RKO (cell line): ENCODE results near the gene DPEP3.
A peak's percentile ranks its signal among the peaks of the same experiment; 100 is the strongest.
"Not testable (repeated sequence)": the region's sequence is repeated elsewhere in the genome, so short reads cannot be mapped to it uniquely, and the experiment has no call there.

Experiments
- DNase-seq: peaks from one replicate; pipeline ENCODE4 v3.0.0-alpha.2; 2016; ENCODE audit warnings: low spot score

The DPEP3 gene, protein sequence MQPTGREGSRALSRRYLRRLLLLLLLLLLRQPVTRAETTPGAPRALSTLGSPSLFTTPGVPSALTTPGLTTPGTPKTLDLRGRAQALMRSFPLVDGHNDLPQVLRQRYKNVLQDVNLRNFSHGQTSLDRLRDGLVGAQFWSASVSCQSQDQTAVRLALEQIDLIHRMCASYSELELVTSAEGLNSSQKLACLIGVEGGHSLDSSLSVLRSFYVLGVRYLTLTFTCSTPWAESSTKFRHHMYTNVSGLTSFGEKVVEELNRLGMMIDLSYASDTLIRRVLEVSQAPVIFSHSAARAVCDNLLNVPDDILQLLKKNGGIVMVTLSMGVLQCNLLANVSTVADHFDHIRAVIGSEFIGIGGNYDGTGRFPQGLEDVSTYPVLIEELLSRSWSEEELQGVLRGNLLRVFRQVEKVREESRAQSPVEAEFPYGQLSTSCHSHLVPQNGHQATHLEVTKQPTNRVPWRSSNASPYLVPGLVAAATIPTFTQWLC

GRCh38 chr16:67979955-67980678, at the start of gene DPEP3:
TSS of gene DPEP3 (minus strand) at chr16:67980499. CDS start at chr16:67980380, 119 bp downstream.
- no peak for DNase-seq

DNA sequence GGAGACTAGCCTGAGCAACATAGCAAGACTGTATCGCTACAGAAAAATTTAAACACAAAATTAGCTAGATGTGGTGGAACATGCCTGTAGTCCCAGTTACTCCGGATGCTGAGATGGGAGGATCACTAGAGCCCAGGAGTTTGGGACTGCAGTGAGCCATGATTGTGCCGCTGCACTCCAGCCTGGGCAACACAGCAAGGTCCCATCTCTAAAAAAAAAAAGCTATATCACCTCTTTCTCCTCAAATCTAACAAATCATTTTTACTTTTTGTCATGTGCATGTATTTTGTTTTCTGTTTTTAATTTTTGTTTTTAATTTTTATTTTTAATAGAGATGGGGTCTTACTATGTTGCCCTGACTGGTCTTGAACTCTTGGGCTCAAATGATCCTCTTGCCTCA, 48.7 kb upstream of the DPEP3 start:
- DNase-seq = no peak

DNA sequence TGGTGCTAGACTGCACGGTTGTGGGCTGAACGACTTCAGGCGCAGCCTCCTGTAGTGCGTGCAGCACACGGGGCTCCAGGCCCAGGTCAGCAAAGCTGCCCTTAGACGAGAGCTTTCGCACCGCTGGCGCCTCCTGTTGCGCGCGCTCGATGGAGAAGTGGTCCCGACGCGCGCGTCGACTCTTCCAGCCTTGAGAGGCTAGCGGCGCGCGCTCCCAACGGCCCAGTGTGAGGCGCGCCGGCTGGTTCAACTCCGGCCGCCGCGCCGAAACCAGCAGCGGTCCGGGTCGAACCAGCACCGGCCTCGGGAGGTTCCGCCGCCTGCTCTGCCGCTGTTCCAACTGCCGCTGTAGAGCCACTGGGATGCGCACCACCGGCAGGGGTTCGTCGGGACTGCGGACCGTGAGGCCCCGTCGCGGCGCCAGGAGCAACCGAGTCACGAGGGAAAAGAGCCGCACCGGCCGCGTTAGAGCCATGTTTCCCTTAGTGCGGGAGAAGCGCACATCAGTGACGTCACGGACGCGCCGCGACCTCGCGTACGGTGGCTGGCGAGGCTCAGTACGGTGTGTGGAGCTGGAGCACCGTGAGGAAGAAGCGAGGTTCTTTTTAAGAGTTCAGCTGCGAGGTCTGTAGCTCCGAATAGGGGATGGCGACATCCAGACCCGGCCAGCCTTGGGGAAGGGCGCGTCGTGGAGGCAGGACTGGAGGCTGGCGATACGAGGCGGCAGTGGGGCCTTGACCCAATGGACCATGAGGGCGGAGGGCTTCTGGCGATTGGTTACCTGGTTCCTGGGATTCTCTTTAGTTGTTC, 42.6 kb upstream of the DPEP3 start, which contains the start of the genes DDX28 and DUS2:
Gene DDX28 (minus strand): TSS at position 505 of the 810 bp plus-strand sequence. CDS start 30 bp downstream, at position 475.
Gene DUS2 (plus strand): TSS at position 557 of the 810 bp plus-strand sequence. CDS start 14,740 bp downstream, outside the sequence.
- DNase-seq = peak; percentile 90

DNA sequence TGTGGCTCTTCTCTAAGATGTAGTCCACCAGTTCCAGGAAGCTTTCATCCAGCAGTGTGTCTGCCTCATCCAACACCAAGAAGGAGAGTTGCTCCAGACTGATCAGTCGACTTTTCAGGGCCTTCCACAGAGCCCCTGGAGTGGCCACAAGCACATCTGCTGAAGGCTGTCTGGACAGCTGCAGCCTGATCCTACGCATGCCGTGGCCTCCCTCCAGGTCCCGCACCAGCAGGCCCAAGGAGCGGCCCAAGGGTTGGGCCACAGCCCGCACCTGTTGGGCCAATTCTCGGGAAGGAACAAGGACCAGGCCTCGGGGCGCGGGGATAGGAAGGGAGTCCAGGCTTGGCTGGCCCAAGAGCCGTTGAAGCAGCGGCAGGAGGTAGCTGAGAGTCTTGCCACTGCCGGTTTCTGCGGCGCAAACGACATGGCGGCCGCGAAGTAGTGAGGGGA, 42.0 kb upstream of the DPEP3 start:
- peak; percentile 10 for DNase-seq

GRCh38 chr16:68021490-68021889, 41.2 kb upstream of the DPEP3 start:
- no peak for DNase-seq

DNA sequence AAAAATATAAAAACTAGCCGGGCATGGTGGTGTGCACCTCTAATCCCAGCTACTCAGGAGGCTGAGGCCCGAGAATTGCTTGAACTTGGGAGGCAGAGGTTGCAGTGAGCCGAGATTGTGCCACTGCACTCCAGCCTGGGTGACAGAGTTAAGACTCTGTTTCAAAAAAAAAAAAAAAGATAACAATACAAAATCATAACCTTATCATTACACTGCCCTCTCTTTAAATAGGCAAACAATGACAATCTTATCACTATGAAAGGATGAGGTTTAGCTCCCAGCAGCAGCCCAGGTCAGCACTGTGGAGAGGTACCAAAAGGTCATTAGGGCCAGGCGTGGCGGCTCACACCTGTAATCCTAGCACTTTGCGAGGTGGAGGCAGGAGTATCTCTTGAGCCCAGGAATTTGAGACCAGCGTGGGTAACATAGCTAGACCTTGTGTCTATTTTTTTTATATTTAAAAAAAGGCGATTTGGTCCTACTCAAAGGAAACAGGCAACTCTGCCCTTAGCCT, 38.9 kb upstream of the DPEP3 start:
- no peak for DNase-seq

DNA sequence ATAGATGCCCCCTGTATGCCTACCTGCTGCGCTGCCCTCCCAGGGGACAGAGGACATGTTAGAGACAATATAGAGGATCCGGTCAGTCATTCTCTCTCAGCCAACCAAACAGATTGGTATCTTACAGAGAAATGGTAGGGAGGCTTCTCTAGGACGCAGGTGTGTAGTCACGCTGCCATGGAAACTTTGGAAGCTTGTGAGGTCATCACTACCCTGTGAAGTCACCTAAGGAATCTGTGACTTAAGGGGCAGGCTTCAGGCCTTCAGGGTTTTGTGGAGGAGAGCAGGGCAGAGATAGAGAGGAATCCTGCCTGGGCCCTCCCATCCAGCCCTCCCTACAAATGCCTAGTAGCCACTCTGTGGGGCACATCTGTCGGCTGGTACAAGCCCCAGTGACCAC, 35.4 kb upstream of the DPEP3 start, which contains the start of gene DPEP2NB:
Gene DPEP2NB (minus strand): TSS at position 231 of the 400 bp plus-strand sequence. CDS start 141 bp downstream, at position 90.
- no peak for DNase-seq

- DNase-seq = no peak
These were observed 33.1 kb upstream of the DPEP3 start for GRCh38 chr16:68013440-68013839.

GRCh38 chr16:68009872-68010271, 29.6 kb upstream of the DPEP3 start:
- not testable (repeated sequence) for DNase-seq

DNA sequence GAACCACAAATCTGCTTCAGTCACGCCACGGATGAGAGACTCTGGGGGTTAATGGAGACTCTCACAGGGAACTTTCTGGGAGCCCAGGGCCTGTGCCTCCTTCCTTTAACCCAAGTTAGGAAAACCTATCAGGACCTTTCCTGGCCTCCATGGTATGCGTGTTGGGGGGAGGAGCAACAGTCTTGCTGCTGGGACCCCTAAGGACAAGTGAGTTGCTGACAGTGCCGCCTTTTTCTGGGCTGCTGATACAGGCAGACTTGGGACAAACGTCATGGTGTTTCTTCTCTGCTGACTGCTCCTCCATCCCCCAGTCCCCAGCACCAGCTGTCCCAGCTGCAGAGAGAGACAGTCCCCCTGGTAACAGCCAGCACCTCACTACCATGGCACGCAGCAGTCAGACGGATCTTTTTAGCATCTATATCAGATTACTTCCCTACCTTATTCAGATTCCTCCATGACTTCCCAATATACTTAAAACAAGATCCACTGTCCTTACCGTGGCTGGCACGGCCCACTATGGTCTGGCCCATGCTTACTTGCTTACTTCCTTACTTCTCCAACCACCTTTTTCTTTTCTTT, 28.9 kb upstream of the DPEP3 start:
- DNase-seq = no peak

DNA sequence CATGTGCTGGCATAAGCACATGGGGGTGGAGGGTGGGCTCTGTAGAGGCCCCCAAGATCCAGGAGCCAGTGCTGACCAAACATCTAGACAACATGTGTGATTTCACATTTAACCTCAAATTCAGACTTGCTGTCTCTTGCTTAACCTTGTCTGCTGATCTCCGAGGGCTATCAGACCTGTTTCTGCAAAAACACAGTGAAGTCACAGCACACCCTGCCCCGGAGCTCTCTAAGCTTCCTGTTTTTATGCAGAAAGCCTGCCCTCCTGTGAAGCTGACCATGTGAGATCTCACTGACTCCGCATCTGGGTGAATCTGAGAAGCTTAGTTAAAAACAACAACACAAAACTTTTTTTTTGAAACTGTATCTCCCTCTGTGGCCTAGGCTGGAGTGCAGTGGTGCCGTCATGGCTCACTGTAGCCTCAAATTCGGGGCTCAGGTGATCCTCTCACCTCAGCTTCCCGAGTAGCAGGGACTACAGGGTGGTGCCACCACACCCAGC, 25.5 kb upstream of the DPEP3 start:
- no peak for DNase-seq

DNA sequence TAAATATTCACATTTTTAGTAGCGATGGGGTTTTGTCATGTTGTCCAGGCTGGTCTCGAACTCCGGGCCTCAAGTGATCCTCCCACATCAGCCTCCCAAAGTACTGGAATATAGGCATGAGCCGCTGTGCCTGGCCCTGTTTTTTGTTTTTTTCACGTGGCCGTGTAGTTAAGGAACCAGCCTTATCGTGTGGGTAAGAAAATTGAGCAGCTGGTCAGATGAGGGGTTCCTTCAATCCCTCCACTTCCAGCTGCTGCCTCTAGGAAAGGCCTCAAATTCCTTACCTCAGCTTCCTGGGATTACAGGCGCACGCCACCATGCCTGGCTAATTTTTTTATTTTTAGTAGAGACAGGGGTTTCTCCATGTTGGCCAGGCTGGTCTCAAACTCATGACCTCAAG, 24.9 kb upstream of the DPEP3 start:
- no peak for DNase-seq

- DNase-seq = no peak
These were observed 22.7 kb upstream of the DPEP3 start for GRCh38 chr16:68003031-68003430.

GRCh38 chr16:68000450-68000849, 20.2 kb upstream of the DPEP3 start:
- DNase-seq = no peak

DNA sequence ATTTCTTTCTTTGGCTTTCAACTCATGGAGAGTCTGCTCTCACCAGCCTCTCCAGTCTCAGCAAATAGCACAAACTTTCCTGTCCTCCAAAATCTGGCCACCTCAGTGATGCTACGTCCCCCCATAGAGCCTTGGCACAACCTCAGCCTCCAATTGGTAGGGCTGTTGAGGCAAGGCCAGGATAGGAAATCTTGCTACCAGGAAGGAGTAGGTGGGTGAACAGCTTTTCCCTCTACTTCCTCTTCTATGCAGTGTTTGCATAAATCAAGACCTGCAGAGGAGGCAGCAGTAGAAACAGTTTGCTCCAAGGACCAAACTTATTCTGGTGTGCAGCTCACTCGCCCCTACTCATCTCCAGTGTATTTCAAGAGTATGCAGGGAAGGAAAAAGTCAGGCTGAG, 19.7 kb upstream of the DPEP3 start:
- no peak for DNase-seq

- DNase-seq = not testable (repeated sequence)
These were observed 18.7 kb upstream of the DPEP3 start, which contains the start of gene DPEP2 for GRCh38 chr16:67998779-67999688. TSS of gene DPEP2 (minus strand) at chr16:67999484. CDS start at chr16:67993212, 6,272 bp downstream.

DNA sequence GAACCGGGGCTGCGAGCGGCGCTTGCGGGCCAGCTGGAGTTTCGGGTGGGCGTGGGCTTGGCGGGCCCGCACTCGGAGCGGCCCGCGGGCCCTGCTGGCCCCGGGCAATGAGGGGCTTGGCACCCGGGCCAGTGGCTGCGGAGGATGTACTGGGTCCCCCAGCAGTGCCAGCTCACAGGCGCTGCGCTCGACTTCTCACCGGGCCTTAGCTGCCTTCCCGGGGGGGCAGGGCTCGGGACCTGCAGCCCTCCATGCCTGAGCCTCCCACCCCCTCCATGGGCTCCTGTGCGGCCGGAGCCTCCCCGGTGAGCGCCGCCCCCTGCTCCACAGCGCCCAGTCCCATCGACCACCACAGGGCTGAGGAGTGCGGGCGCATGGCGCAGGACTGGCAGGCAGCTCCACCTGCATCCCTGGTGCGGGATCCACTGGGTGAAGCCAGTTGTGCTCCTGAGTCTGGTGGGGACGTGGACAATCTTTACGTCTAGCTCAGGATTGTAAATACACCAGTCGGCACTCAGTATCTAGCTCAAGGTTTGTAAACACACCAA, 18.0 kb upstream of the DPEP3 start:
- not testable (repeated sequence) for DNase-seq

GRCh38 chr16:67996666-67997065, 16.4 kb upstream of the DPEP3 start:
- DNase-seq = no peak

DNA sequence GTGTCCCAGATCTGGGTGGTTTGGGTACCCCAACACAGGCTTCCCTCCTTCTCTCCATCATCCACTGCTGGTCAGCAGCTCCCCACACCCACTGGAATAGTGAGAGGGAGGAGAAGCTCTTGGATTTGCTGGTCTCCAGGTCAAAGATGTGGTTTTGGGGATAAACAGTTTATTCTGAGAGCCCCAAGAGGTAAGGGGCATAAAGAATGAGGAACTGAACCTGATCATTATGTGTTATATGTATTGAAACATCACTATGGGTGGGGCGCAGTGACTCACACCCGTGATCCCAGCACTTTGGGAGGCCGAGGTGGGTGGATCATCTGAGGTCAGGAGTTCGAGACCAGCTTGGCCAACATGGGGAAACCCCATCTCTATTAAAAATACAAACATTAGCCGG, 15.1 kb upstream of the DPEP3 start:
- DNase-seq = no peak

DNA sequence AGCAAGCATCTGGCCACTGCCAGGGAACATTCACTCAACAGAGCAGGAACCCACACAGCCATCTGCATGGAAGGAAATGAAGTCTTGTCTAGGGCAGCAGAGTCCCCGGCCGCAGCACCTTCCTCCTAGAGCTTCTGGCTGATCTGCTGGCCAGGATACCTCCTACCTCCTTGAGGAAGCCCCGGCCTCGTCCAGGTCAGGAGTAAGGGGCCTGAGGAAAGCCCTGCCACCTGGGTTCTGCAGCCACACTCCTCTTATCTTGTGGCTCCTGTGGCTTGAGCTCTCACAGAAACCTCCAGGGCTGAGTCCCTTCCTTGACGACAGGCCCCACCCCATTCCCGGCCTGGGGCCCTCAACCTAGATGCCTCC, 13.7 kb upstream of the DPEP3 start:
- not testable (repeated sequence) for DNase-seq
